Retinal pigment epithelial cell (primary cell): Measurements from ENCODE around the gene NRARP.

Experiments used
- DNase-seq: peaks from one replicate; pipeline ENCODE4 v3.0.0-alpha.2; 2010; ENCODE audit warnings: low read depth
- H3K4me3 ChIP-seq: 2 replicates; pipeline ENCODE4 v1.5.1; 2011; ENCODE audit warnings: mild to moderate bottlenecking, low read length, control low read depth, moderate library complexity
- TF ChIP-seq, protein P1 (sequence below): conservative IDR thresholded peaks from 2 replicates; pipeline ENCODE4 v1.5.1; 2011; ENCODE audit warnings: low read depth, low read length, control low read depth, inconsistent platforms

Gene NRARP

DNA sequence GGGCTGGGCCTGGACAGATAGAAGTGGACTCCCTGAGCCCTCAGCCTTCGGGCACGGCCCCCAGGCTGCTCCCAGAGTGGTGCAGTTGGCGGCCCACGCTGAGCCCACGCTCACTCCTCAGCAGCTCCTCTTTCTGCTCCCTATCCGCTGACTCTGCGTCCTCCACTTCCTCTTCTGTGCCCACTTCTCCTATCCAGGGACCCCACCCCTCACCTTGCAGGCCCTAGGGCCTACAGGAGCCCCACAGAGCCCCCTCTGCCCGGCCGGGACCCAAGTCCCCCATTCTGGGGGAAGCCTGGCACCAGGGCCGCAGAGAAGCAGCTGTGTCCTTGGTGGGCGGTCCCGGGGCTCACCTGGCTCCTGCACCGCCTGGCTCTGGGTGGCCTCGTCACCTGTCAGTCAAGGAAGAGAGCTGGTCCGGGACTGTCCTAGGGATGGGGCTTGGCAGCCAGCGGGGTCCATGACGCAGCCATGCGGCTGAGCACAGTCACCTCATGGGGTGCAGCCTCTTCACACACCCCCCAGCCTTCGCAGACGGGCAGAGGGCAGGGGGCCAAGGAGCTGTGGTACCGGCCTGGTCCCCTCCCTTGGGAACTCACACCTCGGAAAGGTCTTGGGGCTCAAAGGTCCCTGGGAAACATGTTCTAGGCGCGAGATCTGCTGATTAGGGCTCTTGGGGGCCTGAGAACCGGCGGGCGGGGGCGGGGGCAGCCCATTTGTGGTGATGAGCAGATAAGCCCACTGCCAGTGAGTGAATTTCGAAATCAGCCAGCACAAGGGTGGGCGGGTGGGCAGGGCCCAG is 5.4 kb upstream of the NRARP start:
- TF ChIP-seq, protein P1, sequence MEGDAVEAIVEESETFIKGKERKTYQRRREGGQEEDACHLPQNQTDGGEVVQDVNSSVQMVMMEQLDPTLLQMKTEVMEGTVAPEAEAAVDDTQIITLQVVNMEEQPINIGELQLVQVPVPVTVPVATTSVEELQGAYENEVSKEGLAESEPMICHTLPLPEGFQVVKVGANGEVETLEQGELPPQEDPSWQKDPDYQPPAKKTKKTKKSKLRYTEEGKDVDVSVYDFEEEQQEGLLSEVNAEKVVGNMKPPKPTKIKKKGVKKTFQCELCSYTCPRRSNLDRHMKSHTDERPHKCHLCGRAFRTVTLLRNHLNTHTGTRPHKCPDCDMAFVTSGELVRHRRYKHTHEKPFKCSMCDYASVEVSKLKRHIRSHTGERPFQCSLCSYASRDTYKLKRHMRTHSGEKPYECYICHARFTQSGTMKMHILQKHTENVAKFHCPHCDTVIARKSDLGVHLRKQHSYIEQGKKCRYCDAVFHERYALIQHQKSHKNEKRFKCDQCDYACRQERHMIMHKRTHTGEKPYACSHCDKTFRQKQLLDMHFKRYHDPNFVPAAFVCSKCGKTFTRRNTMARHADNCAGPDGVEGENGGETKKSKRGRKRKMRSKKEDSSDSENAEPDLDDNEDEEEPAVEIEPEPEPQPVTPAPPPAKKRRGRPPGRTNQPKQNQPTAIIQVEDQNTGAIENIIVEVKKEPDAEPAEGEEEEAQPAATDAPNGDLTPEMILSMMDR = no peak
- no peak overlapping the region for H3K4me3 ChIP-seq
- no peak for DNase-seq

DNA sequence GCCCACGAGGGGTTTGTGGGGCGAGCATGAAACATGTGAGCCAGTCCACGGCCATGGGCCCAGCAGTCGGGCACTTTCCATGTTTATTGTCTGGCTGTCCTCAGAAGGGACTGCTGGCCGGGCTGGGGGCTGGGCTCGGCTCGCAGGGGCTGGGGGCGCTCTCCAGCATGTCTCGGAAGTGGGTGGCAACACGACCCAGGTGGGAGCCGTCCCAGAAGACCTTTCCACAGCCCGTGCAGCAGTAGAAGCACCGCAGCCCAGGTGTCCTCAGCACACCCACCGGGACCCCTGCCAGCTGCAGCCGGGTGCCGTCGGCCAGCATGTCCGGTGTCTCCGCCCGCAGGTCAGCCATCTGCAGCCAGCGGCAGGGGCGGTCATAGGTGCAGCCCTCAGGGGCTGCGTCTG is 4.8 kb upstream of the NRARP start:
- TF ChIP-seq, protein P1 = no peak
- no peak overlapping the region for H3K4me3 ChIP-seq
- no peak for DNase-seq

GRCh38 chr9:137306066-137306849 is 4.2 kb upstream of the NRARP start:
- no peak overlapping the region for H3K4me3 ChIP-seq
- DNase-seq = no peak
- TF ChIP-seq, protein P1 = no peak

- H3K4me3 ChIP-seq = no peak overlapping the region
- TF ChIP-seq, protein P1 = no peak
- DNase-seq = no peak
Observed at GRCh38 chr9:137305798-137306065, 3.7 kb upstream of the NRARP start.

DNA sequence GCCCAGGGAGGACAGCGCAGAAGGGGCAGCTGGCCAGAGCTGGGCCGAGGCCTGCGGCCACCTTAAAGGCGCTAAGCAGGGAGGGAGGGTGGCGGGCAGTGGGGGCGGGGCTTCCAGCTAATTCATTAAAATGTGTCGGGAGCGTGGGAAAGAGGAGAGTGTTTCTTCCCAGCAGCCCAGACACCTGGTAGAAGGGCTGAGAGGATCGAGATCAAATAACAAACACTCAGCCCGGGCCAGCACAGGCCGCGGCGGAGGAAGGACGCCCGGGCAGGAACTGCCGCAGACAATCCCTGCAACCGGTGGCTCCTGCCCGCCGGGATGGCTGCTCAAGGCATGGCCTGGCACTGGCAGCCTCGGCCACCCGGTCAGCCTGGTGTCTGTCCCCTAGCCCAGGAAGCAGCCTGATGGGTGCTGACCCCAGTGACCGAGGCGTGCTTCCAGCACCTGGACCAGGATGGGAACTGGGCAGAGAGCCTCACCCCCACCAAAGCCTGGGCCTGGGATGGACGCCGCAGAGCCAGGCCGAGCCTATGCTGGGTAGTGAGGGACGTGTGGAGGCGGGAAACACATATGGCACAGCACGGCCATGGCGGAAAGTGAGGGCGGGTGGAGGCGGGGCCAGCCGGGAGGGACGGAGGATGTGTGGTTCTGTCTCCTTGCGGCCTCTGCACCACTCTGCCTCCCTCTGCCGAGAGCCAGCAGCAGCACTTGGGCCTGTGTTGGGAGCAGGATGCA is 3.2 kb upstream of the NRARP start:
- peak; percentile 27 for DNase-seq
- H3K4me3 ChIP-seq = no peak overlapping the region
- TF ChIP-seq, protein P1 = no peak

GRCh38 chr9:137304383-137305059 is 2.5 kb upstream of the NRARP start:
- TF ChIP-seq, protein P1 = peak; percentile 31
- no peak overlapping the region for H3K4me3 ChIP-seq
- DNase-seq = no peak
